Smooth muscle cell of the umbilical artery (primary cell): Measurements from ENCODE around the gene ITPRIP. TPM values are rescaled to one million over a fixed set of nuclear protein-coding genes. Genes with fewer than 3 reads are reported as not detected.

Experiments
- total RNA-seq: library from RNA; depleted of rRNA; stranded (reverse); fragments of >200 nt; gene quantifications from 2 replicates; pipeline ENCODE4 v1.2.3, GENCODE V29; 2014

Gene ITPRIP, protein sequence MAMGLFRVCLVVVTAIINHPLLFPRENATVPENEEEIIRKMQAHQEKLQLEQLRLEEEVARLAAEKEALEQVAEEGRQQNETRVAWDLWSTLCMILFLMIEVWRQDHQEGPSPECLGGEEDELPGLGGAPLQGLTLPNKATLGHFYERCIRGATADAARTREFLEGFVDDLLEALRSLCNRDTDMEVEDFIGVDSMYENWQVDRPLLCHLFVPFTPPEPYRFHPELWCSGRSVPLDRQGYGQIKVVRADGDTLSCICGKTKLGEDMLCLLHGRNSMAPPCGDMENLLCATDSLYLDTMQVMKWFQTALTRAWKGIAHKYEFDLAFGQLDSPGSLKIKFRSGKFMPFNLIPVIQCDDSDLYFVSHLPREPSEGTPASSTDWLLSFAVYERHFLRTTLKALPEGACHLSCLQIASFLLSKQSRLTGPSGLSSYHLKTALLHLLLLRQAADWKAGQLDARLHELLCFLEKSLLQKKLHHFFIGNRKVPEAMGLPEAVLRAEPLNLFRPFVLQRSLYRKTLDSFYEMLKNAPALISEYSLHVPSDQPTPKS
- 18.7 and 30.5 TPM in 2 replicates for total RNA-seq

DNA sequence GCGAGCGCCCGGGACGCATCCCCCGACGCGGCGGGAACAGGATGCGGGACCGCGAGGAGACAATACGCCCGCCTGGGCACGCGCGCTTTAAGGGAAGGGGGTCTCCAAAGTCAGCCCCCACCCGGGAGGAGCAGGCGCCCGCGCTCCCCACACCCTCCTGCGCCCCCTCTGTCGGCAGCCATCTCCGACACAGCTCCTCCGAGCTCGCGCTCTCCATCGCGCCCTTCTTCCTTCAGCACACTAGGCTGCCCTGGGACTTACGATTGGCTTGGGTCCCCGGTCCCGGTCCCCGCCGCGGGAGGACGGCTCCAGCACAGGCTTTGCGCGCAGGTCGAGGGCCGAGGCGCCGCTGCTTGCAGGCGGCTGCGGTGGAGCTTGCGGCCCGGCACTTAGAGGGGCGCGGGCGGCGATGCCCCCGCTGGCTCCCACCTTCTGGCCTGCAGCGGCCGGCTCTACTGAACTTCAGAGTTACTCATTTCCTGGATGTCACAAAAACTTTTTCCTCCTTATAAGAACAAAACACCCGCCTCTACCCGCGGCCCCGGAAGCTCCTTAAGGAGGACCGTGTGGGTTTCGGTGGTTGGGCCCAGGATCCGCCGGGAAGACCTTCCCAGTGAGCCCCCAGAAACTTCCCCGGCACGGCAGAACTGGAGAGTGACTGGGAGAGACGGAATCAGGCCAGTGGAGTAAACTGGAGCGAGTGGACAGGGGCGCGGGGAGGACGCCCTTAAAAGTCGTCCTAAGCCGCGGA lies at the start of gene ITPRIP:
Gene ITPRIP (minus strand): TSS at position 481 of the 751 bp plus-strand sequence. CDS start 22,414 bp downstream, outside the sequence.

DNA sequence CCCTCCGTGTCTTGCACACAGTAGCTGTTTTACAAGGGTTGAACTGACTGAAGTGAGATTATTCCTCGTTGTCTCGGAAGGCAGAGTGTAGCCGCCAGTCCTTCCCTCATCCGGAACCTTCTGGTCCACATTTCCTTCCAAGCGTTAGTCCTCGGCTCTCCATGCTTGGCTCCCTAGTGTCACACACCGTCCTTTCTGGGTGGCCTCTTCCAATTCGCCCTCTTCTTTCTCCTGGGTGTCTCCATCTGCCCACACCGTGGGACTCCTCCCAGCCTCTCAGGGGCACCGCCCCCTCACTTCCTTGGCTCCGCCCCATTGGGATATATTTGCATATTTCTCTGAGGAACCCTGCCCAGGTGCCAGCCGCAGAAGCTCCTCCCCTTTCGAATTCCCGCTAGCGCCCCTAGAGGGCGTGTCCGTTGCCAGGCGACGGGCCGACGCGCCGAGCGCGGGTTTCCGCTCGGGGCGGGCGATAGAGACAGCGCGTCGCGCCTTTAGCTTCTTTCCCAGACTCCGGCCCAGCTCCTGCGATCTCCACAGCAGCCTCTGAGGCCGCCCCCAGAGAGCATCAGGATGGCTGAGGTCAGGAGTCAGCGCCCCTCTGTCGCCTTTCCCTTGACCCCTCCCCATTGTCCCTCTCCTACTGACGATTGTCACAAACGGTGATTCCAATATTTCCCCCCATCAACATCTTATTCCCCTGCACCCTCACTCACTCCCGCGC lies 15.2 kb upstream of the ITPRIP start, which contains the start of gene CFAP58:
Gene CFAP58 (plus strand): TSS at position 509 of the 724 bp plus-strand sequence. CDS start 65 bp downstream, at position 574.

DNA sequence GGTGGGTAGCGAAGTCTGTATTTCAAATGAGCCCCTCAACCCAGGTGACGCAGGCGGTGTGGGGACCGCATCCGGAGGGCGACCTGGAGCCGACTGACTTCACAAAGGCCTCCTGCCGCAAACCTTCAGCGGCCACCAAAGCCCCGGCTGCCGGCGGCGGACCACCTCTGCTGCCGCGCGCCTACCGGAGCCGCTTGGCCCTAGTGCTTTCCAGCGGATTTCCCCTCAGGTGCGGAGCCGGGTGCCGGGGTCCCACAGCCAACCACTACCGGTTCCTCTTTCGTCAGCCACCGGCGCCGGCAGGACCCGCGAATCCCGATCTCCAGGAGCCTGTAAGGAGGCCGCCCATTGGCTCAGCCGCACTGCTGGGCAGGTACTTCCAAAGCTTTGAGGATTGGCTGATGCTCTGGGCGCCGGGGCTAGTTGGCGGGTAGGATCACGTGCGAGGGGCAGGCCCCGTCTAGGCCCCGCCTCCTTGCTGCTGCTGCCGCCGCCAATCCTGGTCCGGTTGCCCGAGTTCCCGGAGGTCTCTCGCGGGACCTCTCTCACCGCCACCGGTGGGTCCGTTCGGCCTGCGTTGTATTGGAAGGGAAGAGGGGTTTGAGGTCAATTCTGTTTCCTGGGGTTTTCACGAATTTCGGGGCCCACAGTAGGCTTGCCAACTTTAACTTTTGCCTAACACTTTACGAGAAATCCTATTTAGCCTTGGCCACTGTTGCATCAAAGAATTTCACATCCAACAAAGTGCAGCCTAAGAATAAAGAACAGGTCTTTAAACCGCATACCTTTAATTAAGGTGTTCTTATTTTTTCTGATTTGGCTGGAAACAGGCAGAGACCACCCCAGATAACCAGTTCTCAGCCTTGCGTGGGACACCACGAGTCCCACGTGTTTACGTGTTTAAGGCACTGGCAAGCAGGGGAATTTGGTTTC lies 69.3 kb downstream of the ITPRIP start, which contains the start of gene GSTO2:
Gene GSTO2 (plus strand): TSS at position 472 of the 933 bp plus-strand sequence. CDS start 5,732 bp downstream, outside the sequence.

Other genes with a start within 250 kb of the ITPRIP start
- gene SFR1, start 216.3 kb downstream of the ITPRIP start, total RNA-seq: 7.4 and 18.7 TPM in 2 replicates
- gene CFAP43, start 106.1 kb downstream of the ITPRIP start, total RNA-seq: under 0.01 and 0.18 TPM in 2 replicates
- 158 and 323 TPM in 2 replicates for gene GSTO1, start 83.6 kb downstream of the ITPRIP start, total RNA-seq
- 2.4 and 2.6 TPM in 2 replicates for gene GSTO2, start 69.3 kb downstream of the ITPRIP start, total RNA-seq
- 0.30 and 0.88 TPM in 2 replicates for gene CFAP58, start 15.4 kb upstream of the ITPRIP start, total RNA-seq